CD4-positive, alpha-beta T cell treated with Interleukin-10 for 1 hour (primary cell): ENCODE measurements around the gene LAD1.

ENCODE experiments used
- DNase-seq: peaks from one replicate; pipeline ENCODE4 v3.0.0-alpha.2; 2020

Gene LAD1

DNA sequence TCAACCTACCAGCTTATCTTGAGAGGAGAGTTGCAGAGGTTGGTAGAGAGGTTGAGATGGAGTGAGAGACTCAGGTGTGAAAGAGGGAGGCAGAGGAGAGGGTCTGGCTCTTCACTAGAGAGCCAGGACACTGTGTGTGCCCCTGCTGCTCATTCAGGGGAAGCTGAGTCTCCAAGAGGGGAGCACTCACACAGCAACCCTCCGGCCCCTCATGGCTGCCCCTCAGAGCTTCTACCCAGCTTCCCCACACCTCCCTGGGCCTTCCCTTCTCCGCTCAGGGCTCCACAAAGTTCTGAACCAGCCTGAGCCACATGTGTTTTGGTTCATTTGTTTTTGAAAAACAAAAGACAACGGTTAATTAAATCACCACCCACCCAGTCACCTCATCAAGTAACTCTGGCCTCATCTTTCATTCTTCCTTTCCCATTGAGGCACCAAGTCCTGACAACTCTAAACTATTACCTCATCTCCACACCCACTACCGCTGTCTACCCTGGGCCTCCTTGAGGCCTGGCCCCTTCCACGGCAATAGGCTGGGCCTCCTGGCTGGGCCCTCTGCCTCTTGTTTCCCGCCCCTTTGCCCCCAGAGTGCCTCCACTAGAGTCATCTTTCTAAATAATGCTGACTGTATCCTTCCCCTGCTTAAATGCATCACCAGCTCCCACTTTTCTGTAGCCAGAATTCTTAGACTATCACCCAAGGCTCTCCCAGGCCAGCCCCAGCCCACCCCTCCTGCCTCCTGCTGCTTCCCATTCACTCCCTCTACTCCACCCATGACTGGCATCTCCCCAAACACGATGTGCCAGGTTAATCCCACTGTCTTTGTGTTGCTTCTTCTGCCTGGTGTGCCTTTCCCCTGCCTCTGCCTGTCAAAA, 54.7 kb downstream of the LAD1 start:
- no peak for DNase-seq

DNA sequence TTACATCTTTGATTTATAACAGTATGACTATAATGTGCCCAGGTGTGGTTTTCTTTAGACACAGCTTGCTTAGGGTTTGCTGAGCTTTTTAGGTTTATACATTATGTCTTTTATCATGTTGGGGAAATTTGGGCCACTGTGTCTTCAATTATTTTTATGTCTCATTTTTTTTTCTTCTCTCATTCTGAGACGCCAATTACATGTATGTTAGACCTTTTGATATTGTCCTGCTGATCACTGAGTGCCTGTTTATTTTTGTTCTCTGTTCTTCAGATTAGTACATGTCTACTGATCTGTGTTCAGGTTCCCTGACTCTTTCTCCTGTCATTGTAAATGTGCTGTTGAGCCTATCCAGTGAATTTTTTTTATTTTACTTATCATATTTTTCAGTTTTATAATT, 57.7 kb downstream of the LAD1 start:
- no peak for DNase-seq

DNA sequence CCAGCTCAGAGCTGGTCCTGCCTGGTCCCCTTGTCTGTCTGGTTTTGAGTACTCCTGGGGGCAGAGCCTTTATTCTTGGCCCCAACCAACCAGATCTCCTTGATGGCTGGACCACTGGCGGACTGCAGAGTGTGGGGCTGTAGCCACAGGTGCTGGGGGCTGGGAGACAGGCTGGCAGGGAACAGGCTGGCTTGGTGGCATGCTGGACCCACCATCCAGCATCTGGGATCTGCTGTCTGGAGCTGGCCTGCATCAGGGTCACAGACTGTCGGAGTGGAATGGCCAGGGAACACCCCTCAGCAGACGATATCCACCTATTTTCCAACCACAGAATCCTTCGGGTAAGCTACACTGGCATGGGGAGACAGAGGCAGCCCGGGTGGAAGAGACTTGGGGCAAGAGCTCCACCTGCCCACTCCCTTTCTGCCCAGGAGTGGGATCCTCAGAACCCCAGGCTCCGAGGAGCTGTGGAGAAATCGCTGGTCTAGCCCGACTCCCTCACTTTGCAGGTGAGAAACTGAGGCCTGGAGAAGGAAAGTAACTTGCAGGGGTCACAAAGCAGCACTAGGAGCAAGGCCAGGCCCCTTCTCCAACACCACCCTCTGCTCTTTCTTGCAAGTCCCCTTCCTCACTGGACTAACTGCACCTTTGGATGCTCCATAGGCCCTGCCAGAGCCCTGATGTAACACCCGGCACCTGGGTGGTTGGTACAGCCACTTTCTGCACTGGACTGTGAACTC, 62.2 kb downstream of the LAD1 start:
- DNase-seq = no peak

DNA sequence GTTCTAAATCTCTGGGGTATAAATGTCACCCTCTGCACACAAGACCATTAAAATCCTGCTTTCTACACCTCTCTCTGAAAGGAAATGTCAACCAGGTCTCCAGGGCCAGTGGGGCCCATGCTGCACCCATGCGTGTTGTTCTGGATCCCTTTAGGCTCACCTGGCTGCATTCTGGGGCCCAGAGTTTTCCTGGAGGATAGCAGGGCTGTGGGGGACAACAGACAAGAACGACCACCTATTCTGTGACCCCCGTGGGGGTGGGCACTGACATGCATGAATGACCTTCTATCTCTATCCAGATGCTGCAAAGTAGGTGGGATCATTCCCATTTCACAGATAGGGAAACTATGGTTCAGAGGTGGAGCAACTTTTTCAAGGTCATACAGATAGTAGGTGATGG, 63.2 kb downstream of the LAD1 start:
- DNase-seq = no peak

DNA sequence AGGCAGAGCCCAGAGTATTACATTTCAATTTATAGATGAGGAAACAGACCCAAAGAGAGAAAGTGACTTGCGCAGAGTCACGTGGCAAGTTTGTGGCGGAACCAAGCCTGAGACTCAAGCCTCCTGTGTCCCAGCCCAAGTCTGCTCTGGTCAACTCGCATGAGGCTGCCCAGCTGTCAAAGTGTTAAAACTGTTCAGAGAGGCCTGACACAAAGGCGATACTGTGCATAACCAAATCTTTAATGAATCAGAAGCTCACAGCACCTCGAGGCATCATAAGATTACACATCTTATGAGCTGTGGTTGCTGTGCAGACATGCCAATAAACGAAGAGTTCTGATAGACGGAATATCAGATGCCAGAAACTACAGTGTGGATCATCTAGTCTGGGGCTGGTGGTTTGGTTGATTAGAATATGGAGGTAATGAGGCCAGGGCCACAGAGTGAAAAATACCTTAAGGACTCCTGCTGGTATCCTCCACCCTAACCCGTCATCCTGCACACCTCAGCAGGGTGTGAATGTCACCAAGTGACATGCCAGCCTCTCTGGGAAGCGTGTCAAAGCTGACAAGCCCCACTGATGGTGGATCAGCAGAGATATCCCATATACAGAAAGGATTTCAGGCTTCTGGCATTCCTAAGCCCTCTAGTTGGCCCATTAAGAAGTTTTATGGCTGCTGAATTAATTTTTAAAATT, 63.8 kb downstream of the LAD1 start:
- DNase-seq = no peak

DNA sequence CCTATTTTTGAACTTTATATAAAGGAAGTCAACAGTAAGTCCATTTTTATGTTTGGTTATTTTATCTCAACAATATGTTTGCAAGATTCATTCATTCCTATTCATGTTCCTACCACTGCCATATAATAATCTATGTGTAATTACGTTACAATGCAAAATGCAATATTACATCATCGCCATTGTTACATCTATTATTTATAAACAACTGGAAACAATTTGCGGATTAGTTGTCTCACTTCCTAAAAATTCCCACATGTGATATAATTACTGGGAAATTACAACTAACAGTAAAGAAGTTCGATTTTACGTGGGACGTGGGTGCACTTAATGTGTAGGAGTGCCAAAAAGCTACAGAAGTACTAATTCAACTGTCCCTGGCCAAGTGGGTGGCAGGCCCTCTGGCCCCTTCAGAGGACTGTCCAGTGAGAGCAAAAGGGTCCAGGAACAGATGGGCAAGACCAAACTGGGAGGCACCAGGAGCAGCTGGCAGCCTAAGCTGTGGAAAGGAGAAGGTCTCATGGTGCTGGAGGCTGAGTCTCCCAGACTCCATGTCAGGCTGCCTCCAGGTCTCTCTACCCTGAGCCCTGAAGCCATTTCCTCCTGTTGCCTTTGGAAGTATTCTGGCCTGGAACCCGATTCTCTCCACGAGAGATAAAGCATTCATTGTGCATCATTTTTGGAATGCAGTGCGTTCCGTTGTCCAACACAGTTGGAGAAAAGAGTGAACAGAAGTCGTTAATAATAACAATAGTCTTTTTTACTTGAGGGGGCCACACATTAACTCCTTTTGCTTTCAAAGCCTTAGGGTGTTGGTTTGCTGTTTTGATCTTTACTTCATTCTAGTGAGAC, 64.6 kb downstream of the LAD1 start:
- no peak for DNase-seq

DNA sequence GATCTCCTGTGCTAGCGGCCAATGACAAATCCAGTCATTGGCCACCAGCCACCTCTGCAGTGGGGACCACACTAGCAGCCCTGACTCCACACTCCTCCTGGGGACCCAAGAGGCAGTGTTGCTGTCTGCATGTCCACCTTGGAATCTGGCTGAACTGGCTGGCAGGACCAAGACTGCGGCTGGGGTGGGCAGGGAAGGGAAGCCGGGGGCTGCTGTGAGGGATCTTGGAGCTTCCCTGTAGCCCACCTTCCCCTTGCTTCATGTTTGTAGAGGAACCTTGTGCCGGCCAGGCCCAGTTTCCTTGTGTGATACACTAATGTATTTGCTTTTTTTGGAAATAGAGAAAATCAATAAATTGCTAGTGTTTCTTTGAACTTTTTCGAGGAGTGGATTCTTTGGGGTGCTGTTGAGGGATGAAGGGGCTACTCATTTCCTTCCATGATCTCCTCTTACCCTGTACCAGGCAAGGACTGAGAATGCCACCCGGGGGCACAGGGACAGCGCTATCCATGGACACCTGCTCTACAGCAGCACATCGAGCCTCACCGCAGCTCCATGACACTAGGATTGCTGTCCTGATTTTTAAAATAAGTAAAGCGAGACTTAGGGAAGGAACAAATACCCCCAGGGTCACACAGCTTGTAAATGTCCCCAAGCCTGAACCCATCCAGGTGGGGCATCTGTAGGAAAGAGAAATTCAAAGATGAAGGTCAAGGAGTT, 66.3 kb downstream of the LAD1 start:
- DNase-seq = no peak

DNA sequence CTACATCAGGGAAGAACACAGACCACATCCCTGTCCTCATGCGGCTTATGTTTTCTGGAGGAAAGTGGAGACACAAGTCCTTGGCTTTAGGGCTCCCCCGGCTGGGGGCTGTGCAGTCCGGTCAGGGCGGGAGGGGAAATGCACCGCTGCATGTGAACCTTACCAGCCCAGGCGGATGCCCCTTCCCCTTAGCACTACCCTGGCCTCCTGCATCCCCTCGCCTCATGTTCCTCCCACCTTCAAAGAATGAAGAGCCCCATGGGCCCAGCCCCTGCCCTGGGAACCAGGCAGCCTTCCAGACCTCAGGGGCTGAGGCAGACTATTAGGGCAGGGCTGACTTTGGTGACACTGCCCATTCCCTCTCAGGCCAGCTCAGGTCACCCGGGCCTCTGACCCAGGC, 67.1 kb downstream of the LAD1 start:
- no peak for DNase-seq

DNA sequence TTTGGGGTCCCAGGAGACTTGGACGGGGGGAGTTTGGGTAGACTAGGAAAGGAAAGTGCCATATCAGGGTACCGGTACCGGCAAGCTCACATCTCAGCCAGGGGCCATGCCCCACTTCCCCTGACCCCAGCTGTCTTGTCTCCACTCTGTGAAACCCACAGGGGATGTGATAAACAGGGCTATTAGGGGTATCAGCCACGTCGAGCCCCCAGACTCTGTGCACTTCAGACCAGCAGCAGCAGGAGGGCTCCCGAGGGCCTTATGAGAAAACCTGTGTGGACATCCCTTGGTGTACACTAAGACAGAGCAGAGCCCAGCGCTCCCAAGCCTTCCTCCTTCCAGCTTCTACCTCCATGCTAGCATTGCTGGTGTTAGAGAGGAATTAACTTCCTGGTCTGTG, 68.0 kb downstream of the LAD1 start:
- no peak for DNase-seq
